Breast epithelium (tissue), 3 donors: Measurements from ENCODE around the gene TRAF4.

Experiments used
- POLR2A ChIP-seq: fragments of 450-650 bp; IDR thresholded peaks from one replicate; pipeline ENCODE4 v1.6.1; 2016; ENCODE audit warnings: antibody characterized with exemption, mild to moderate bottlenecking, moderate library complexity
- POLR2AphosphoS5 ChIP-seq, 3 donors: sonication (generic); formaldehyde crosslinking; IDR thresholded peaks; one replicate each; pipeline ENCODE4 v1.6.1; 2017; ENCODE audit warnings: antibody characterized with exemption in 3 of 3

DNA sequence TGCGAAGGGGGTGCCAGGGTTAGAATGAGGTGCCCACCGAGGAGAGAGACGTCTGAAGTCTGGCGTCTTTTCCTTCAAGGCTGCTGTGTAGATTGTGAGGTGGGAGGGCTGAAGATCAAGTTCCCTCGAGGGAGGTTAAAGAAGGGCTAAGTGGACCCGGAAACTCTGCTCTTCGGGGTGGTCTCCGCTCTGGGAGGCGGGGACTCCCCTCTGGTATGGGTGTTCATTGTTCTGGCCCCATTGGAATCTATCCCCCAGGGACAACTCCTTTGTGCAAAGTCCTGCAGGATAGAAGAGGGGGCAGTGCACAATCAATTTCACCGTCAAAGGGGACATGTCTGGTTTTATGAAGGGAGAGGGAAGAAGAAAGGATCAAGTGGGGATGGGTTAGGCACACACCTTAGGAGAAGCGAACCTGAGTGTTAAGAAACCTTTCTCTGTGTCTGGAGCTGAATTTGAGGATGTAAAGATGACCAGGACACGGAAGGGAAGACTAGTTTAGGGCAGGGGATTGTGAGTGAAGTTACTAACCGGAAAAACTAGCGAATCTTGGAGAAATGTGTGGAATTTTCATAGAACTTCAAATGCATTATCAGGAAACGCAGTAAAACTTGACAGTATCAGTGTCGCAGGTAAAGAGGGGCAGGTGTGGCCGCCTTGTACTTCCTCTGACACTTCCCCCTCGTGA, 25.3 kb upstream of the TRAF4 start:
- no peak for TF ChIP-seq POLR2A
- TF ChIP-seq POLR2AphosphoS5 (IDR thresholded peaks at IDR 0.05) = peak in 1 of 3 donors; percentile 9
